ENCODE results near the gene SLC19A1. TPM values are rescaled to one million over a fixed set of nuclear protein-coding genes. Genes with fewer than 3 reads are reported as not detected.

The SLC19A1 gene
- total RNA-seq, 1 donor from 2014 or later: 21.7 TPM

DNA sequence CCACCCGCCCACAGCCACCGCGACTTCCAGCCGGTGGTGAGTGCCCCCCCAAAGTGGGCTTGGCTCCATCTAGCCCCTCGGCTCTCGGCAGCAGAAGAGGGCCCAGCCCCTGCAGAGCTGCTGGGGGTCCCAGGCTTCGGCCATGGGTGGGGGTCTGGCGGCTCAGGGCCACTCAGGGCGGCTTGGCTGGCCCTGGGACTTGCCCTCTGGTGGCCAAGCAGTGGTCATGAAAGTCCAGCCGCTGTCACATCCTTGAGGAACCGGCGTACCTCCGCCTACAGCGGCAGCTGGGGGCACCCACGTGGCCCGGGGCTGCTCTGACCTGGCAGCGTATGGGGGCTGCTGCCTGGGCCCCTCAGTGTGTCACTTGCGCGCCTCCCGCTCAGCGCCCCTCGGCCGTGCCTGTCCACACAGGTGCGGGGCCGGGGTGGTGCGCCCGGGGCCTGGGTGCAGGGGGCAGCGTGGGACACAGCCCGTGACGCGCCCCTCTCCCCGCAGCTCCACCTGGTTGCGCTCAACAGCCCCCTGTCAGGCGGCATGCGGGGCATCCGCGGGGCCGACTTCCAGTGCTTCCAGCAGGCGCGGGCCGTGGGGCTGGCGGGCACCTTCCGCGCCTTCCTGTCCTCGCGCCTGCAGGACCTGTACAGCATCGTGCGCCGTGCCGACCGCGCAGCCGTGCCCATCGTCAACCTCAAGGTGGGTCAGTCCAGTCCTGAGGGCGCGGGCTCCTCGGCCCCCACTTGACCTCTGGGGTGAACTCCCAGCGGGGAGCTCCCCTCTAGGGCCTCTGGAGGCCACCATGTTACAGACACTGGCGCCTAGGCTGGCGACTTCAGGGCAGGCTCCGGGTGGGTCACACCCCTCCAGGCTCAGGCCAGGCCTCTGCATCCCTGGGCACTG is 32.4 kb downstream of the SLC19A1 start:
- no peak for DNase-seq (ENCODE audit: low read depth)
- Histone ChIP-seq H3K27me3 (ENCODE audit: control insufficient read depth, insufficient read depth, low read length) (no peaks in the 10 kb centered on the region), H3K4me3 (ENCODE audit: low read depth, low read length) (no peak overlapping the region), H3K36me3 (ENCODE audit: control insufficient read depth, insufficient read depth, low read length) (peaks cover 7% of the 10 kb centered on the region)
- TF ChIP-seq, protein P1, sequence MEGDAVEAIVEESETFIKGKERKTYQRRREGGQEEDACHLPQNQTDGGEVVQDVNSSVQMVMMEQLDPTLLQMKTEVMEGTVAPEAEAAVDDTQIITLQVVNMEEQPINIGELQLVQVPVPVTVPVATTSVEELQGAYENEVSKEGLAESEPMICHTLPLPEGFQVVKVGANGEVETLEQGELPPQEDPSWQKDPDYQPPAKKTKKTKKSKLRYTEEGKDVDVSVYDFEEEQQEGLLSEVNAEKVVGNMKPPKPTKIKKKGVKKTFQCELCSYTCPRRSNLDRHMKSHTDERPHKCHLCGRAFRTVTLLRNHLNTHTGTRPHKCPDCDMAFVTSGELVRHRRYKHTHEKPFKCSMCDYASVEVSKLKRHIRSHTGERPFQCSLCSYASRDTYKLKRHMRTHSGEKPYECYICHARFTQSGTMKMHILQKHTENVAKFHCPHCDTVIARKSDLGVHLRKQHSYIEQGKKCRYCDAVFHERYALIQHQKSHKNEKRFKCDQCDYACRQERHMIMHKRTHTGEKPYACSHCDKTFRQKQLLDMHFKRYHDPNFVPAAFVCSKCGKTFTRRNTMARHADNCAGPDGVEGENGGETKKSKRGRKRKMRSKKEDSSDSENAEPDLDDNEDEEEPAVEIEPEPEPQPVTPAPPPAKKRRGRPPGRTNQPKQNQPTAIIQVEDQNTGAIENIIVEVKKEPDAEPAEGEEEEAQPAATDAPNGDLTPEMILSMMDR (IDR thresholded peaks at IDR 0.05; ENCODE audit: insufficient read depth, low read length, poor library complexity, severe bottlenecking): no peak

- DNase-seq (ENCODE audit: low read depth): no peak
Measured at GRCh38 chr21:45508607-45509565, 33.4 kb downstream of the SLC19A1 start.

DNA sequence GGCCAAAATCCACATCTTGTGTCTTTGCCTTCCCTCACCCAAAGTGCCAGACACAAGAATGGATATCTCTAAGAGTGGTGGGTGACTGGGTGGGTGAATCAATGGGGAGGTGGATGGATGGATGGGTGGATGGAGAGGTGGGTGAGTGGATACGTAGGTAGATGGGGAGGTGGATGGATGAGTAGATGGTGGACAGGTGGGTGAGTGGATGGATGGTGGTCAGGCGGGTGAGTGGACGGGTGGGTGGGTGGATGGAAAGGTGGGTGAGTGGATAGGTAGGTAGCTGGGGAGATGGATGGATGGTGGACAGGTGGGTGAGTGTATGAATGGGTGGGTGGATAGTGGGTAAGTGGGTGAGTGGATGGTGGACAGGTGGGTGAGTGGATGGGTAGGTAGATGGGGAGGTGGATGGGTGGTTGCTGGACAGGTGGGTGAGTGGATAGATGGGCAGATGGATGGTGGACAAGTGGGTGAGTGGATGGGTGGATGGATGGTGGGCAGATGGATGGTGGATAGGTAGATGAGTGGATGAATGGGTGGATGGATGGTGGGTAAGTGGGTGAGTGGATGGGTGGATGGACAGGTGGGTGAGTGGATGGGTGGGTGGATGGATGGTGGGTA is 34.2 kb downstream of the SLC19A1 start:
- Histone ChIP-seq H3K4me3 (ENCODE audit: low read depth, low read length) (no peak overlapping the region), H3K27me3 (ENCODE audit: control insufficient read depth, insufficient read depth, low read length) (no peaks in the 10 kb centered on the region), H3K36me3 (ENCODE audit: control insufficient read depth, insufficient read depth, low read length) (peaks cover 7% of the 10 kb centered on the region)
- TF ChIP-seq, protein P1 (IDR thresholded peaks at IDR 0.05; ENCODE audit: insufficient read depth, low read length, poor library complexity, severe bottlenecking): no peak
- no peak for DNase-seq (ENCODE audit: low read depth)

More at GRCh38 chr21:45508607-45509565, 33.4 kb downstream of the SLC19A1 start:
- TF ChIP-seq, protein P1 (IDR thresholded peaks at IDR 0.05; ENCODE audit: insufficient read depth, low read length, poor library complexity, severe bottlenecking): no peak
- Histone ChIP-seq H3K27me3 (ENCODE audit: control insufficient read depth, insufficient read depth, low read length) (no peaks in the 10 kb centered on the region), H3K36me3 (ENCODE audit: control insufficient read depth, insufficient read depth, low read length) (peaks cover 7% of the 10 kb centered on the region), H3K4me3 (ENCODE audit: low read depth, low read length) (no peak overlapping the region)

GRCh38 chr21:45507523-45507875 is 34.7 kb downstream of the SLC19A1 start:
- peaks cover 5% of the 10 kb centered on the region for H3K36me3 ChIP-seq (ENCODE audit: control insufficient read depth, insufficient read depth, low read length)
- no peak overlapping the region for H3K4me3 ChIP-seq (ENCODE audit: low read depth, low read length)
- TF ChIP-seq, protein P1 (IDR thresholded peaks at IDR 0.05; ENCODE audit: insufficient read depth, low read length, poor library complexity, severe bottlenecking): no peak
- no peaks in the 10 kb centered on the region for H3K27me3 ChIP-seq (ENCODE audit: control insufficient read depth, insufficient read depth, low read length)
- DNase-seq (ENCODE audit: low read depth): no peak

GRCh38 chr21:45506836-45507522 is 35.3 kb downstream of the SLC19A1 start:
- no peaks in the 10 kb centered on the region for H3K27me3 ChIP-seq (ENCODE audit: control insufficient read depth, insufficient read depth, low read length)
- TF ChIP-seq, protein P1 (IDR thresholded peaks at IDR 0.05; ENCODE audit: insufficient read depth, low read length, poor library complexity, severe bottlenecking): no peak
- H3K4me3 ChIP-seq (ENCODE audit: low read depth, low read length): no peak overlapping the region
- H3K36me3 ChIP-seq (ENCODE audit: control insufficient read depth, insufficient read depth, low read length): peaks cover 5% of the 10 kb centered on the region
- no peak for DNase-seq (ENCODE audit: low read depth)

Measured in kidney epithelial cell (primary cell).